ENCODE data around the gene PRRT2. TPM values are rescaled to one million over a fixed set of nuclear protein-coding genes. Genes with fewer than 3 reads are reported as not detected.

The PRRT2 gene
- total RNA-seq, 1 experiment from 2014 or later = 9.7 TPM

GRCh38 chr16:29811170-29811895, 660 bp upstream of the PRRT2 start:
- Histone ChIP-seq H3K27ac (ENCODE audit: low read length) (peak overlapping the region; percentile 83), H3K27me3 (ENCODE audit: control insufficient read depth, insufficient read depth, low read length) (no peaks in the 10 kb centered on the region), H3K4me1 (ENCODE audit: control insufficient read depth, insufficient read depth, low read length) (peaks cover 36% of the 10 kb centered on the region), H3K36me3 (ENCODE audit: control insufficient read depth, insufficient read depth, low read length) (peaks cover 5% of the 10 kb centered on the region; the same call in 1 of the 2 replicates), H3K4me3 (ENCODE audit: low read depth in 2 of 2, low read length in 2 of 2) (peak overlapping the region; percentile 83 to 89), H3K9me3 (ENCODE audit: control insufficient read depth, insufficient read depth, low read depth, low read length) (no peaks in the 10 kb centered on the region)
- intact Hi-C loops (cut with micrococcal nuclease; ENCODE audit: unreplicated experiment) (loop anchor here (10.0 kb wide), 1 partner anchor 117 kb away; no protein-coding TSS in a partner anchor), in situ Hi-C loops (cut with HindIII; ENCODE audit: low pct_unique_long_range_greater_than_20kb, low sequenced_read_pairs) (no loop called here)
- TF ChIP-seq TCF7L2 (IDR thresholded peaks at IDR 0.05; ENCODE audit: low read depth, low read length) = 0 out of 2 replicates have a peak, but pooled peaks have one; percentile 45
- peak; percentile 94 for TF ChIP-seq POLR2AphosphoS5 (IDR thresholded peaks at IDR 0.05; ENCODE audit: low read depth, low read length)
- peak; percentile 99 for TF ChIP-seq SIN3A (IDR thresholded peaks at IDR 0.05; ENCODE audit: borderline replicate concordance, insufficient read depth, low read depth, low read length)
- TF ChIP-seq, protein P1, sequence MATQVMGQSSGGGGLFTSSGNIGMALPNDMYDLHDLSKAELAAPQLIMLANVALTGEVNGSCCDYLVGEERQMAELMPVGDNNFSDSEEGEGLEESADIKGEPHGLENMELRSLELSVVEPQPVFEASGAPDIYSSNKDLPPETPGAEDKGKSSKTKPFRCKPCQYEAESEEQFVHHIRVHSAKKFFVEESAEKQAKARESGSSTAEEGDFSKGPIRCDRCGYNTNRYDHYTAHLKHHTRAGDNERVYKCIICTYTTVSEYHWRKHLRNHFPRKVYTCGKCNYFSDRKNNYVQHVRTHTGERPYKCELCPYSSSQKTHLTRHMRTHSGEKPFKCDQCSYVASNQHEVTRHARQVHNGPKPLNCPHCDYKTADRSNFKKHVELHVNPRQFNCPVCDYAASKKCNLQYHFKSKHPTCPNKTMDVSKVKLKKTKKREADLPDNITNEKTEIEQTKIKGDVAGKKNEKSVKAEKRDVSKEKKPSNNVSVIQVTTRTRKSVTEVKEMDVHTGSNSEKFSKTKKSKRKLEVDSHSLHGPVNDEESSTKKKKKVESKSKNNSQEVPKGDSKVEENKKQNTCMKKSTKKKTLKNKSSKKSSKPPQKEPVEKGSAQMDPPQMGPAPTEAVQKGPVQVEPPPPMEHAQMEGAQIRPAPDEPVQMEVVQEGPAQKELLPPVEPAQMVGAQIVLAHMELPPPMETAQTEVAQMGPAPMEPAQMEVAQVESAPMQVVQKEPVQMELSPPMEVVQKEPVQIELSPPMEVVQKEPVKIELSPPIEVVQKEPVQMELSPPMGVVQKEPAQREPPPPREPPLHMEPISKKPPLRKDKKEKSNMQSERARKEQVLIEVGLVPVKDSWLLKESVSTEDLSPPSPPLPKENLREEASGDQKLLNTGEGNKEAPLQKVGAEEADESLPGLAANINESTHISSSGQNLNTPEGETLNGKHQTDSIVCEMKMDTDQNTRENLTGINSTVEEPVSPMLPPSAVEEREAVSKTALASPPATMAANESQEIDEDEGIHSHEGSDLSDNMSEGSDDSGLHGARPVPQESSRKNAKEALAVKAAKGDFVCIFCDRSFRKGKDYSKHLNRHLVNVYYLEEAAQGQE (IDR thresholded peaks at IDR 0.05; ENCODE audit: insufficient read depth in 1 of 2, low read depth in 2 of 2, low read length in 1 of 2) = no peak
- no peak for TF ChIP-seq CTCF (IDR thresholded peaks at IDR 0.05)
- no TSS peak for BruUV-seq (replicated peaks)
- DNase-seq (ENCODE audit: low read depth, low spot score) = peak; percentile 82
- ChIA-PET POLR2A (interaction anchor here (0.8 kb wide), 1 partner anchor 10 kb away, joined by 4 read pairs; no protein-coding TSS in a partner anchor), CTCF (interaction anchor here (0.5 to 0.6 kb wide), 2 partner anchors 24 to 27 kb away, joined by 4 to 5 read pairs; no protein-coding TSS in a partner anchor)
- ATAC-seq = peak; percentile 70

DNA sequence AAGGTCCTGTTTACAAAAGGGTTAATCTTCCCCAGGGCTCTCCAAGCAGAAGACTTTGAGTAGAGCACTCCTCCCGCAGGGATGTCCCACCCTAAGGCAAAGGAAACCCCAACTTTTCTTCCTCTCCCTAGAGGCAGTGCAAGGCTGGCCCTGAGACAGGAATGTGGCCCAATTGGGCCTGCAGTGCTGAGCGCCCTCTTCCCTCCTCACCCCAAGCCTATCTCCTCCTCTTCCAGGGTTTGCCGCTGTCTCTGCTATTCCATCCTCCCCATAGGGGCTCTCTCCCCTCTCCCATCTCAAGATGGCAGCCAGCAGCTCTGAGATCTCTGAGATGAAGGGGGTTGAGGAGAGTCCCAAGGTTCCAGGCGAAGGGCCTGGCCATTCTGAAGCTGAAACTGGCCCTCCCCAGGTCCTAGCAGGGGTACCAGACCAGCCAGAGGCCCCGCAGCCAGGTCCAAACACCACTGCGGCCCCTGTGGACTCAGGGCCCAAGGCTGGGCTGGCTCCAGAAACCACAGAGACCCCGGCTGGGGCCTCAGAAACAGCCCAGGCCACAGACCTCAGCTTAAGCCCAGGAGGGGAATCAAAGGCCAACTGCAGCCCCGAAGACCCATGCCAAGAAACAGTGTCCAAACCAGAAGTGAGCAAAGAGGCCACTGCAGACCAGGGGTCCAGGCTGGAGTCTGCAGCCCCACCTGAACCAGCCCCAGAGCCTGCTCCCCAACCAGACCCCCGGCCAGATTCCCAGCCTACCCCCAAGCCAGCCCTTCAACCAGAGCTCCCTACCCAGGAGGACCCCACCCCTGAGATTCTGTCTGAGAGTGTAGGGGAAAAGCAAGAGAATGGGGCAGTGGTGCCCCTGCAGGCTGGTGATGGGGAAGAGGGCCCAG, 1.0 kb downstream of the PRRT2 start:
- TF ChIP-seq POLR2AphosphoS5 (IDR thresholded peaks at IDR 0.05; ENCODE audit: low read depth, low read length) (no peak), SIN3A (IDR thresholded peaks at IDR 0.05; ENCODE audit: borderline replicate concordance, insufficient read depth, low read depth, low read length) (no peak), CTCF (IDR thresholded peaks at IDR 0.05) (no peak), TCF7L2 (IDR thresholded peaks at IDR 0.05; ENCODE audit: low read depth, low read length) (no peak)
- TF ChIP-seq, protein P1 (IDR thresholded peaks at IDR 0.05; ENCODE audit: insufficient read depth in 1 of 2, low read depth in 2 of 2, low read length in 1 of 2) = no peak
- Histone ChIP-seq H3K4me3 (ENCODE audit: low read depth in 2 of 2, low read length in 2 of 2) (peak overlapping the region; percentile 83 to 89), H3K36me3 (ENCODE audit: control insufficient read depth, insufficient read depth, low read length) (peaks cover 6% of the 10 kb centered on the region; the same call in 1 of the 2 replicates), H3K27me3 (ENCODE audit: control insufficient read depth, insufficient read depth, low read length) (no peaks in the 10 kb centered on the region), H3K9me3 (ENCODE audit: control insufficient read depth, insufficient read depth, low read depth, low read length) (no peaks in the 10 kb centered on the region), H3K27ac (ENCODE audit: low read length) (peak overlapping the region; percentile 76), H3K4me1 (ENCODE audit: control insufficient read depth, insufficient read depth, low read length) (peaks cover 40% of the 10 kb centered on the region)
- no TSS peak for BruUV-seq (replicated peaks)
- CTCF ChIA-PET = no interaction called here
- in situ Hi-C loops (cut with HindIII; ENCODE audit: low pct_unique_long_range_greater_than_20kb, low sequenced_read_pairs) (no loop called here), intact Hi-C loops (cut with micrococcal nuclease; ENCODE audit: unreplicated experiment) (loop anchor here (10.0 kb wide), 1 partner anchor 118 kb away; no protein-coding TSS in a partner anchor)
- DNase-seq (ENCODE audit: low read depth, low spot score) = no peak
- no peak for ATAC-seq
- POLR2A ChIA-PET = interaction anchor here (0.6 kb wide), 1 partner anchor 121 kb away, joined by 4 read pairs; no protein-coding TSS in a partner anchor

Measured in Panc1 (cell line).